SK-N-SH (cell line): Measurements from ENCODE around the gene NHS. TPM values are rescaled to one million over a fixed set of nuclear protein-coding genes. Genes with fewer than 3 reads are reported as not detected.

Experiments
- CTCF ChIA-PET: fragments of 300-600, 350-600 bp; formaldehyde crosslinking; extraction: SDS; loops from one replicate; lab custom pipeline; 2021; lab: Yijun Ruan, JAX
- POLR2A ChIA-PET: fragments of 350-600 bp; sonication (Branson Sonifier 250); formaldehyde crosslinking; extraction: SDS; loops from one replicate; lab custom pipeline; 2020; ENCODE audit warnings: antibody characterized with exemption, inconsistent platforms; lab: Yijun Ruan, JAX
- DNase-seq: peaks from one replicate; pipeline ENCODE4 v3.0.0; 2012
- H2AFZ ChIP-seq: fragments of 200-600 bp; sonication (generic); 2 replicates; pipeline ENCODE4 v1.8.1; 2016; ENCODE audit warnings: antibody characterized with exemption, mild to moderate bottlenecking, low read depth
- H3F3A ChIP-seq: fragments of 200-600 bp; sonication (generic); replicated peaks from 2 replicates; pipeline ENCODE3; 2016; ENCODE audit warnings: antibody characterized with exemption, mild to moderate bottlenecking; ENCODE audit not compliant: insufficient read depth
- H3K27ac ChIP-seq, 2 experiments: fragments of 200-500 bp in 1 of 2; fragments of 200-600 bp in 1 of 2; sonication (Bioruptor generic) in 1 of 2; sonication (generic), shearing (Covaris generic) in 1 of 2; 2 replicates each; pipeline versions ENCODE4 v1.5.1 to v1.6.1; 2014 to 2016; ENCODE audit warnings: low read depth in 2 of 2, inconsistent platforms in 1 of 2, low read length in 1 of 2, mild to moderate bottlenecking in 1 of 2, mixed read lengths in 1 of 2
- H3K27me3 ChIP-seq: fragments of 200-600 bp; sonication (generic), shearing (Covaris generic); 2 replicates; pipeline ENCODE4 v1.6.1; 2016; ENCODE audit warnings: mixed run types; ENCODE audit not compliant: insufficient read depth
- H3K36me3 ChIP-seq, 2 experiments: fragments of 200-500 bp in 1 of 2; fragments of 200-600 bp in 1 of 2; sonication (Bioruptor generic) in 1 of 2; sonication (generic) in 1 of 2; replicated peaks in 1 of 2; 2 replicates each; pipeline versions ENCODE3 to v1.5.1; 2014 to 2016; ENCODE audit warnings: low read length in 1 of 2, mild to moderate bottlenecking in 1 of 2; ENCODE audit not compliant: insufficient read depth in 2 of 2, control insufficient read depth in 1 of 2
- H3K4me1 ChIP-seq, 2 experiments: fragments of 200-500 bp in 1 of 2; fragments of 200-600 bp in 1 of 2; sonication (Bioruptor generic) in 1 of 2; sonication (generic), shearing (Covaris generic) in 1 of 2; 2 replicates each; pipeline versions ENCODE4 v1.5.1 to v1.6.1; 2014 to 2016; ENCODE audit warnings: low read depth in 1 of 2, low read length in 1 of 2, mixed run types in 1 of 2; ENCODE audit not compliant: insufficient read depth in 2 of 2, control insufficient read depth in 1 of 2
- H3K4me2 ChIP-seq: fragments of 200-600 bp; sonication (generic), shearing (Covaris generic); 2 replicates; pipeline ENCODE4 v1.6.1; 2017; ENCODE audit warnings: mixed run types
- H3K4me3 ChIP-seq, 2 experiments: fragments of 200-500 bp in 1 of 2; fragments of 200-600 bp in 1 of 2; sonication (Bioruptor generic) in 1 of 2; sonication (generic), shearing (Covaris generic) in 1 of 2; 2 replicates each; pipeline versions ENCODE4 v1.5.1 to v1.8.1; 2014 to 2016; ENCODE audit warnings: low read depth in 2 of 2, inconsistent platforms in 1 of 2, low read length in 1 of 2, mild to moderate bottlenecking in 1 of 2, mixed read lengths in 1 of 2, moderate library complexity in 1 of 2
- H3K79me2 ChIP-seq: fragments of 200-600 bp; sonication (generic); 2 replicates; pipeline ENCODE4 v1.8.1; 2017; ENCODE audit warnings: mild to moderate bottlenecking; ENCODE audit not compliant: insufficient read depth
- H3K9ac ChIP-seq: fragments of 200-600 bp; sonication (generic); 2 replicates; pipeline ENCODE4 v1.6.1; 2017; ENCODE audit warnings: mixed run types
- H3K9me2 ChIP-seq: fragments of 200-600 bp; sonication (generic); 2 replicates; pipeline ENCODE4 v1.6.1; 2017; ENCODE audit warnings: mixed run types
- H3K9me3 ChIP-seq: fragments of 200-600 bp; sonication (generic); 2 replicates; pipeline ENCODE4 v1.6.1; 2017; ENCODE audit warnings: mixed run types, mild to moderate bottlenecking, moderate library complexity
- H4K20me1 ChIP-seq: fragments of 200-600 bp; sonication (generic); 2 replicates; pipeline ENCODE4 v1.6.1; 2017; ENCODE audit warnings: mild to moderate bottlenecking, mixed run types; ENCODE audit not compliant: insufficient read depth
- CHD2 ChIP-seq: fragments of 150-350 bp; IDR thresholded peaks from 2 replicates; pipeline ENCODE4 v1.6.1; 2018; ENCODE audit warnings: low read length; ENCODE audit not compliant: partially characterized antibody
- CTCF ChIP-seq: fragments of 200-600 bp; sonication (generic); IDR thresholded peaks from 2 replicates; pipeline ENCODE4 v1.6.1; 2017; ENCODE audit warnings: antibody characterized with exemption, mild to moderate bottlenecking, moderate library complexity
- EP300 ChIP-seq, 2 experiments: IDR thresholded peaks; 2 replicates each; pipeline versions ENCODE4 v1.4.0 to v1.6.1; 2012; ENCODE audit warnings: borderline replicate concordance in 1 of 2, low read depth in 1 of 2, low read length in 1 of 2
- EZH2phosphoT487 ChIP-seq: fragments of 200-600 bp; sonication (generic); IDR thresholded peaks from 2 replicates; pipeline ENCODE4 v1.6.1; 2017; ENCODE audit warnings: low read depth, mixed run types, mild to moderate bottlenecking, antibody characterized with exemption, moderate library complexity, borderline replicate concordance
- GABPA ChIP-seq: IDR thresholded peaks from 2 replicates; pipeline ENCODE4 v1.4.0; 2012; ENCODE audit warnings: low read depth, mild to moderate bottlenecking
- GATA2 ChIP-seq: sonication (generic); formaldehyde crosslinking; IDR thresholded peaks from 2 replicates; pipeline ENCODE4 v1.5.0; 2020; ENCODE audit warnings: mild to moderate bottlenecking, missing genetic modification reagents
- JUND ChIP-seq: IDR thresholded peaks from 2 replicates; pipeline ENCODE4 v1.4.0; 2012
- MEF2A ChIP-seq: IDR thresholded peaks from 2 replicates; pipeline ENCODE4 v1.4.0; 2012; ENCODE audit warnings: low read depth, borderline replicate concordance
- POLR2AphosphoS5 ChIP-seq: IDR thresholded peaks from 2 replicates; pipeline ENCODE4 v1.6.1; 2012; ENCODE audit warnings: low read depth, low read length
- RFX5 ChIP-seq: IDR thresholded peaks from 2 replicates; pipeline ENCODE4 v1.6.1; 2012; ENCODE audit warnings: mild to moderate bottlenecking, improper control_type of control experiment, low read length
- TAF1 ChIP-seq: IDR thresholded peaks from 2 replicates; pipeline ENCODE4 v1.6.1; 2012; ENCODE audit warnings: low read depth, mild to moderate bottlenecking, low read length, moderate library complexity, borderline replicate concordance
- TCF12 ChIP-seq: IDR thresholded peaks from 2 replicates; pipeline ENCODE4 v1.4.0; 2012
- ZBTB33 ChIP-seq: IDR thresholded peaks from 2 replicates; pipeline ENCODE4 v1.4.0; 2012; ENCODE audit warnings: low read depth, borderline replicate concordance
- WGBS: methylation state at CpG from one replicate; pipeline ENCODE4 v1.1.6; 2017; ENCODE audit warnings: low lambda C conversion rate; 5-methylcytosine and 5-hydroxymethylcytosine counted together
- polyA plus RNA-seq, 3 experiments: library from polyadenylated mRNA; depleted of rRNA; stranded (reverse); fragments of >200 nt; gene quantifications; 2 replicates each; pipeline ENCODE4 v1.2.3, GENCODE V29; 2012
- TF ChIP-seq, protein P1 (sequence below): IDR thresholded peaks from 2 replicates; pipeline ENCODE4; 2012

NHS gene
- polyA plus RNA-seq, 1 of the 3 experiments (the other 2 are of a cell fraction) = 1.0 TPM

DNA sequence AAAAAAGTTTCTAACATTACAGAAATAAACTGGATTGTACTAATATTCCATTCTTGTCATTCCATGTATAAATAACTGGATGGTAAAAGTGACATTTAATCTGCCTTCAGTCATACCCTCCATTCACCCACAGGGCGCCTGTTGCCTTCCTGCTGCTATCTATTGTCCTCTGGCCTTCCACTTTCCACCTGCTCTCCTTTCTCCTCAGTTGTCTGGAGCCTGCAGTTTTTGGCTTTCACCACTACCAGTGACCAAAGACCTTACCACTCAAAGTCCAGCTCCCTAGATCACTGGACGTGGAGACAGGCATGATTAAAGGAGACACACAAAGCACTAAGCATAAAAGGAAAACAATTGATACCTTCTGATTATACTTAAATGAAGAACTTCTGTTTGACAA, 46.2 kb upstream of the NHS start:
- Histone ChIP-seq H3K4me2 (no peak overlapping the region), H3K9me2 (no peaks in the 10 kb centered on the region), H3K4me1 (no peaks in the 10 kb centered on the region), H3K9me3 (no peaks in the 10 kb centered on the region), H4K20me1 (no peaks in the 10 kb centered on the region), H3K9ac (no peak overlapping the region)
- DNase-seq = no peak
- no peak for TF ChIP-seq ZBTB33
- TF ChIP-seq, all 33 proteins: peak for 0
- Histone ChIP-seq H3F3A (no peaks in the 10 kb centered on the region), H3K27ac (no peak overlapping the region), H3K4me3 (no peak overlapping the region), H2AFZ (no peak overlapping the region), H3K79me2 (no peaks in the 10 kb centered on the region), H3K27me3 (no peaks in the 10 kb centered on the region; the same call in 1 of the 2 replicates), H3K36me3 (no peaks in the 10 kb centered on the region)
- ChIA-PET POLR2A (no interaction called here), CTCF (no interaction called here)
- WGBS = 15% methylated on average over 2 of the region's 2 CpGs

DNA sequence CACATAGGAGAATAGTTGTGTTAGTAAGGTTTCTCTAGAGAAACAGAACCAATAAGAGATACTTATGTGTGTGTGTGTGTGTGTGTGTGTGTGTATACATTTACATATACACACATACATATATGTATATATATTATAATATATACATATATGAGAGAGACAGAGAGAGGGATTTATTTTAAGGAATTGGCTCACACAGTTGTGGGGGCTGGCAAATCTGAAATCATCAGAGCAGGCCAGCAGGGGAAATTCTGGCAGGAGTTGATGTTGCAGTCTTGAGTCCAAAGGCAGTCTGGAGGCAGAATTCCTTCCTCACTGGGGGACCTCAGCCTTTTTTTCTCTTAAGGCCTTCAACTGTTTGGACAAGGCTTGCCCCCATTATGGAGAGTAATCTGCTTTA, 38.6 kb upstream of the NHS start:
- CTCF ChIA-PET = no interaction called here
- no peaks in the 10 kb centered on the region; the same call in 1 of the 2 replicates for H3K27me3 ChIP-seq
- no peaks in the 10 kb centered on the region for H3K4me1 ChIP-seq
- no peak overlapping the region for H3K4me2 ChIP-seq
- TF ChIP-seq EZH2phosphoT487 = no peak
- no peak for TF ChIP-seq GATA2 (CRISPR knock-in tag)
- no peak for TF ChIP-seq POLR2AphosphoS5
- no peak for TF ChIP-seq TCF12
- TF ChIP-seq RFX5 = no peak
- TF ChIP-seq CHD2 = no peak
- no peak for TF ChIP-seq CTCF
- no peak for TF ChIP-seq TAF1
- TF ChIP-seq EP300 (IDR thresholded peaks at IDR 0.05; ENCODE audit: borderline replicate concordance in 1 of 2, low read depth in 1 of 2, low read length in 1 of 2) = no peak
- TF ChIP-seq JUND = no peak
- no peak for TF ChIP-seq MEF2A
- no peak for TF ChIP-seq GABPA
- TF ChIP-seq, protein P1, sequence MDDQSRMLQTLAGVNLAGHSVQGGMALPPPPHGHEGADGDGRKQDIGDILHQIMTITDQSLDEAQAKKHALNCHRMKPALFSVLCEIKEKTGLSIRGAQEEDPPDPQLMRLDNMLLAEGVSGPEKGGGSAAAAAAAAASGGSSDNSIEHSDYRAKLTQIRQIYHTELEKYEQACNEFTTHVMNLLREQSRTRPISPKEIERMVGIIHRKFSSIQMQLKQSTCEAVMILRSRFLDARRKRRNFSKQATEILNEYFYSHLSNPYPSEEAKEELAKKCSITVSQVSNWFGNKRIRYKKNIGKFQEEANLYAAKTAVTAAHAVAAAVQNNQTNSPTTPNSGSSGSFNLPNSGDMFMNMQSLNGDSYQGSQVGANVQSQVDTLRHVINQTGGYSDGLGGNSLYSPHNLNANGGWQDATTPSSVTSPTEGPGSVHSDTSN = no peak
- H4K20me1 ChIP-seq = no peaks in the 10 kb centered on the region
- no peak overlapping the region for H3K4me3 ChIP-seq
- H3K9me3 ChIP-seq = no peaks in the 10 kb centered on the region
- DNase-seq = no peak
- no peak overlapping the region for H3K27ac ChIP-seq
- no peaks in the 10 kb centered on the region for H3K36me3 ChIP-seq
- H3K9me2 ChIP-seq = no peaks in the 10 kb centered on the region
- H2AFZ ChIP-seq = no peak overlapping the region
- H3F3A ChIP-seq = no peaks in the 10 kb centered on the region
- no peaks in the 10 kb centered on the region for H3K79me2 ChIP-seq
- POLR2A ChIA-PET = no interaction called here
- H3K9ac ChIP-seq = no peak overlapping the region
